Umbilical cord (tissue), 2 donors: ENCODE data around the gene MINK1. TPM values are rescaled to one million over a fixed set of nuclear protein-coding genes. Genes with fewer than 3 reads are reported as not detected.
"Not testable (repeated sequence)": the region's sequence is repeated elsewhere in the genome, so short reads cannot be mapped to it uniquely, and the experiment has no call there.

Source experiments
- DNase-seq: peaks from one replicate; pipeline ENCODE4 v3.0.0-alpha.2; 2015; ENCODE audit warnings: low spot score
- total RNA-seq: library from RNA; depleted of rRNA; stranded (reverse); fragments of >200 nt; gene quantifications from one replicate; pipeline ENCODE4 v1.2.3, GENCODE V29; 2014; ENCODE audit warnings: low replicate concordance; ENCODE audit not compliant: insufficient read depth

The MINK1 gene
- total RNA-seq, 1 donor from 2014 or later: 10.1 TPM

DNA sequence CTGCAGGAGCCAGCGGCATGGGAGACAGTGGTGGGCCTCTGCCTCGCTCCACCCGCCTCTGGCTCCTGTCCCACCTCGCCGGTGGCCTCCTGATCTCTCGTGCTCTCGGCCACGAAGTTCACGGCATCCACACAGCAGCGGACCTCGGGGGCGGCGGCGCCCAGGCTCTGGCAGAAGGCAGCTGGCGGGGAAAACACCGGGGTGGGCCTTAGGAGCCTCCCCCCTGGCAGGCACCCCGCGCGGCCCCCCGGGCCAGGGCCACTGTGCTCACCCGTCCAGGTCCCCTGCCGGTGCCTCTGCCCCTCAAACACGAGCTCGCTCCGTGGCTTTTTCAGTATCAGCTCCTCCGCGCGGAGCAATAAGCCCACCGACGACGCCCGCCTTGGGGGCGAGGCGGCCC, 65.8 kb downstream of the MINK1 start:
- DNase-seq: no peak

DNA sequence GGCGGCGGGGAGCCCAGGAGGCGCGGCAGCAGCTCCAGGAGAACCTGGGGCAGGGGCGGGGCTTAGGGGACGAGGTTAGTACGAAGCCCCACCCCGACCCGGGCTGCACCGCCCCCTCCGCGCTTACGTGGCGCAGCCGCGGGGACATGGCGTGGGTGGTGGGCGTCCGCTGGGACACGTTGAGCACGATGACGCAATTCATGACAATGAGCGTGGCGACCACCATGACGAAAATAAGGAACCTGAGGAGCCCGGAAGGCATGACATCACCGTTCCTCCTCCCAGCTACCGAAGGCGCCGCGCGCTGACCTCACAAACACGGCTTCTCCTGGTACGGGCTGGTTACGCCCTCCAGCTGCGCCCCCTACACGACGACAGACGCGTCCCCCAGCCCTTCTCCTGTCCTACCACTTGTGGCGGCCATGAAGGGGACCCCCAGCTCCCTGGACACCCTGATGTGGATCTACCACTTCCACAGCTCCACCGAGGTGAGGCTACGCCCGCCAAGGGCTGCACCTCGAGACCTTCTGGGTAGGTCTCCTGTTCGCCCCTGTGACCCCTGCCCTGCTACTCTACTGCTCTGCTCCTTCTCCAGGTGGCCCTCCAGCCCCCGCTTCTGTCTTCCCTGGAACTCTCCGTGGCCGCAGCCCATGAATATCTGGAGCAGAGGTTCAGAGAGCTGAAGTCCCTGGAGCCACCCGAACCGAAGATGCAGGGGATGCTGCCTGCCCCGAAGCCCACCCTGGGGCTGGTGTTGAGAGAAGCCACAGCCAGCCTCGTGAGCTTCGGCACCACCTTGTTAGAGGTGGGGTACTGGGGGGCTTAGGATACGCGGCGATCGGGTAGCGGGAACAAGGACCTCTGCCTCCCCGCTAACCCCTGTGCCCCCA, 66.4 kb downstream of the MINK1 start, which contains the start of gene C17orf107:
TSS of gene C17orf107 (plus strand) at position 196 of the 890 bp plus-strand sequence. CDS start at position 423, 227 bp downstream.
- DNase-seq: peak; percentile 81

DNA sequence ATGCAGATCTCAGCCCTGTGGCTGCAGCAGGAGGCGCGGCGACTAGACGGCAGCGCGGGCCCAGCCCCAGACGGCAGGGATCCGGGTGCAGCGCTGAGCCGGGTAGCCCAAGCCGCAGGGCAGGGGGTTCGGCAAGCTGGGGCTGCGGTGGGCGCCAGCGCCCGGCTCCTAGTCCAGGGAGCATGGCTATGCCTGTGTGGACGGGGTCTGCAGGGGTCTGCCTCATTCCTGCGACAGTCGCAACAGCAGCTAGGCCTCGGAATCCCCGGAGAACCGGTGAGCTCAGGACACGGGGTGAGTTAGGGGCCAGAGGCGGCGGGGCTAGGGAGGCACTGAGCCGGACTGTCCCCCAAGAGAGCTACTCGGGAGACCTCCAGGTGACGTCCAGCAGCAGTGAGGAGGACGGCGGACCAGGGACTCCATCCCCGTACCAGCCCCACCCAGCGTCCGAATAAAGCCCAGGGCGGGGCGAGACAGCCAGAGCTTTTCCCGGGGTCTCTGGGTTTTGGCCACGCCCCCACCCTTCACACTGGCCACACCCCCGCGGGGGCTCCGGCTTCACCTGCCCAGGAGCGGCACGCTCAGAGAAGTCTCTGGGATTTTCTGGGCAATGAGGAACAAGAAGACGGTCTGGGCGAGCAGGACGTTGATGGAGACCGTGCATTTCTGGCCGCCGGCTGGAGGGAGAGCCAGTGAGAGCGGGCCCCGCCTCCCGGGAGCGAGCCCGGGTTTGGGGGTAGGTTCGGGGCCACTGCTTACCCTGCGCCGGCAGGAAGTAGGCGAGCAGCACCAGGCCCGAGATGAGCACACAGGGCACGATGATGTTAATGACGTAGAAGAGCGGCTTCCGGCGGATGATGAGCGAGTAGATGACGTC, 67.3 kb downstream of the MINK1 start:
- DNase-seq: no peak

DNA sequence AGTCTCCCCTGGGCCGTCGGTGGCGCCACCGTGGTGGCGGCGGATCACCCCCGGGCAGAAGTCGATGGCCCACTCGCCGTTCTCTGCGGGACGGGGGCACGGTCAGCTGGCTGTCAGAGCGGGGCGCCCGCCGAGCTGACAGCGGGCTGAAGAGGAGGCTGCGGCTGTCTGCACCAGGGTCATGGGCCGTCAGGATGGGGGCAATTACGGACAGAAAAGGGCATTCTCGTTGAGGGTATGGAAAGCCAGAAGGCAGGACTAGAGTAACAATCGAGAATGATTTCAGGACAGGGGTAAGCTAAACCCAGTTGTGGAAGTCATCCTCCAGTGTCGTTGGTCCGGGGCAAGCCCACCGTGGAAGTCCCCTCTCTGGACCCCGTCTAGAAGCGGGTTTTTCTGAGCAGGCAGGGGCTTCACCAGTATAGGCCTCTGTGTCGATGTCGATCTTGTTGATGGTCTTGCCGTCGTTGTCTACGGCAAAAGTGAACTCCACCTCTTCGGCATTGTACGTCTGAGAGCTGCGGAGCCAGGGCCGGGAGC, 68.0 kb downstream of the MINK1 start:
- DNase-seq: no peak

DNA sequence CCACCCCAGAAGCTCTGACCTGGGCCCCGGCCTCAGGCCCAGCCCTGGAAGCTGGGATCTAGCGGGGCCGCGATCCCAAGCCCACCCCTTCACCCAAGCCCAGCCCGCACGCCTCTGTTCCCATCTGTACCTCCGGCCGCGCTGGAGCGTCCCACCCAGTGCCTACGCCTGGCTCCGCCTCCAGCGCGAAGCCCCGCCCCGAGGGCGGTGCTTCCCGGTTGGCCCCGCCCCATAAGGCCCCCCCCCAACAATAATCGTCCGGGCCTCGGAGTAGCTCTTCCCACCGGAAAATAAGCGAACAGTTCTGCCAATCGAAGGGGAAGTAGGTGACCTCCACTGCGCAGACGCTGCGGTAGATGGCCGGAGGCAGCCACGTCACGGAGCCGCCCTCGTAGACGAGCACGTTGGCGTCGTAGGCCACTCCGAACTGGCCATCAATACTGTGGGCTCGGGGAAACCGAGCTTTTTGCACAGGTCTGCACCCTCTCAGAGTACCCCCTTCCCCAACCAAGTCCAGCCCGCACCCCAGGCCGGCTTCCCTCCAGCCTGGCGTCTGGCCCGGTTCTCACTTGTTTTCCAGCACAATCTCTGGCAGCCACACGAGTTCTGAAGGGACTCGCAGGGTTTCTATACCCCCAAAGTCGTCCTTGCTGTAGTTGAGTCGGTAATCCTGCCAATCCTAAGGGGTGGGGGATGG, 68.7 kb downstream of the MINK1 start:
- DNase-seq: no peak

DNA sequence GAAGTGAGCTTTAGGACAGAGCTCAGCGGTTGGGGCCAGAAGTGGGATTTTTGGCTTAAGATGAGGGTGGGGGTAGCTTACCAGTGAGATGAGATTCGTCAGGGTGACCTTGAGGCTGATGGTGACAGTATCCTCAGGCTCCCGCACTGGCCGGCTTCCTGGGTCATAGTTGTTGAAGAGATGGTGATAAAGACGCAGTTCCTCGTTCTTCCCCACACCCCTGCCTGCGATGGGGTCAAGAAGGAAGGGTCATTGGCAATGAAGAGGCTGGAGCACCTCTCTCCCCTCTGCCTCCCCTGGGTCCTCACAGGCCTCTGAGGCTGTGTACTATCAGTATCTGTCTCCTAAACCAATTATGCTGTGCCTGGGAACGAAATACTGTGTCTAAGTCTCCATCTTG, 69.4 kb downstream of the MINK1 start:
- no peak for DNase-seq

DNA sequence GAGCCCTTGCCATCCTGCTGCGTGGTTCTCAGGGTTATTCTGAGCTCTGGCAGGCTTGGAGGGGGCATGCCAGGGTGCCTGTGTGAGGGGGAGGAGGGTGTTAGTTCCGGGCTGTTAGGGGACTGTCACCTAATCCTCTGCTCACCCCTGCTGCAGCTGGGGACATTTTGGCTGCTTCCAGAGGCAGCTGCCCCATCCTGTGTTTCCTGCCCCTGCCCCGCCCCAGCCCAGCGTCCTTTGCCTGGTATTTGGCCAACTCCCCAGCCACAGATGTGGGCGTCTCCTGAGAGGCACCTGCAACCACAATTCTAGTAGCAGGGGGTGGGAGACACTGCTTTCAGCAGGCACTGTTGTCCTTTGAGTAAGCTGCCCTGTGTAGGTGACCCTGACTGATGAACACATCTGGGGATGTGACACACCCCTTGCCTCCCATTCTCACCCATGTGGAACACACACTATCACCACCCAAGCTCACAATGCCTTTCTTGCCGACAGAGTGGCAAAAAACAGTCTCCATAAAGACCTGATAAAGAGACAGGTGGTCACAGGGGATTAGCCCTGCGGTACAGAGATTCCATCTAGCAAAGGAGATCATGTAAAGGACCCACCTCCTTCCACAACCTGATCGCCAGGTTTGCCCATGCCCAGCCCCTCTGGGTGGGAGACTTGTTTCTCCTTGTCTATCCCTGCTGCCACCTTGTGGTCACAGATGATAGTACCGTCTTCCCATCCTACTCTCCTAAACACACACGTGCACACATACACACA, 70.1 kb downstream of the MINK1 start, which contains the start of gene CHRNE:
TSS of gene CHRNE (minus strand) at position 48 of the 768 bp plus-strand sequence. CDS start at position 13, 35 bp downstream.
- peak; percentile 82 for DNase-seq

DNA sequence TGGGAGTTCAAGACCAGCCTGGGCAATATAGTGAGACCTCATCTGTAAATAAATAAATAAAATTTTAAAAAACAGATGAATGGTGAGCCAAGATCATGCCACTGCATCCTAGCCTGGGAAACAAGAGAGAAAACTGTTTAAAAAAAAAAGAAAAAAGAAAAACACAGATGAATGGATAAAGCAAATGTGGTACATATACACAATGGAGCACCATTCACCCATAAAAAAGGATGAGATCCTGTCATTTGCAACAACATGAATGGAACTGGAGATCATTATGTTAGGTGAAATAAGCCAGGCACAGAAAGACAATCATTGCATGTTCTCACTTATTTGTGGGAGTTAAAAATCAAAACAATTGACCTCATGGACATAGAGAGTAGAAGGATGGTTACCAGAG, 73.5 kb downstream of the MINK1 start:
- DNase-seq: not testable (repeated sequence)

DNA sequence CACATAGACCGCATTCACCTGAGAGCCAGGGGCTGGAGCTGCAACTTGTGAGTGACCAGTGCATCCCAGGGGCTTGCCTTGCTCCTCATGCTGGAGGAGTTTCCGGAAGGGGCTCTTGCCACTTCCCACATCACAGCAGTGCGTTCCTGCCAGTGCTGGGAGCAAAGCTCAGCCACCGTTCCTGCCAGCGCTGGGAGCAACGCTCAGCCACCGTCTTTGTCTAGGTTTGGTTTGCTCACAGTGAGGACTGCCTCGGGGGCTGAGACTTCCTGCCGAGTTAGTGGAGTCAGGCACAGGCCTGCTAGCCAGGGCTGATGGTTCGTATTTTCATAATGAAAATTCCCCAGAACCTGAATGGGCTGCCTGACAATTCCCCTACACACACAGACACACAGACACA, 75.2 kb downstream of the MINK1 start:
- peak; percentile 37 for DNase-seq

DNA sequence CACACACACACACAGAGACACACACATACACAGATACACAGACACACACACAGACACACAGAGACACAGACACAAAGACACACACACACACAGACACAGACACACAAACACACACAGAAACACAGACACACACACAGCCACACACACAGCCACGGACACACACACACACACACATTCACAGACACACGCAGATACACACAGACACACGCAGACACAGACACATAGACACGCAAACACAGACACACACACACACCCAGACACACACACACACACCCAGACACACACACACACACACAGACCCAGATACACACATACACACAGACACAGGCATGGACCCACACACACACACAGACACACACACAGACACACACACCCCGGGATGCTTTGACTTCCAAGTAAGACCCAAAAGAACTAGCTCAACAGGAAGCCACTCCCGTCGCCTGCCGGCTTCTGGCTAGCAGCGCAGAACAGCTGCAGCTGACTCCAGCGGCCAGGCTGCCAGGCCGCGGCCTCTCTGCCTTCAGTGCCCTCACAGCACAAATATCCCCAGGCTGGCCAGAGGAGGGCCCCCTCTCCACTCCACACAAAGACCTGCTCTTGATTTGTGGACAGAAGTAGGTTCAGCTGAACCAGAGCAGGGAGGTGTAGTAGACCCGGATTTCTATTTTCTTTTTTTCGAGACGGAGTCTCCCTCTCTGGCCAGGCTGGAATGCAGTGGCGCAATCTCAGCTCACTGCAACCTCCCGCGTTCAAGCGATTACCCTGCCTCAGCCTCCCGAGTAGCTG, 75.8 kb downstream of the MINK1 start:
- peak; percentile 87 for DNase-seq

DNA sequence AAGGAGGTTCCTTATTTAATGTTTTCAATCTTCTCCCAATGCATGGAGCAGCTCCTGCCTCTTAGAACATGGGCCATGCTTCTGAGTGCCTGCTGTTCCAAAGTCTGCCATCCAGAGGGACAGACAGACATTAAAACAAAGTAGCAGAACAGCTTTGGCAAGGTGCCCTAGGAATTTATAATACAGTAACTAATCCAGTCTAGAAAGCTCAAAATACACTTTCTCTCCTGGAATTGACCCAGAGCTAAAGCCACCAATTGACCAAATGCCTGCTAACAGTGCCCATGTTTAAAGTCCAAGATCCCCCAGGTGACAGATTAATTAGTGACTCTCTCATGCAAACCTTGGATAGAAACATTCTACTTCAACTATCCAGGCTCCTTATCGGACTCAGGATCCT, 80.9 kb downstream of the MINK1 start:
- DNase-seq: no peak

DNA sequence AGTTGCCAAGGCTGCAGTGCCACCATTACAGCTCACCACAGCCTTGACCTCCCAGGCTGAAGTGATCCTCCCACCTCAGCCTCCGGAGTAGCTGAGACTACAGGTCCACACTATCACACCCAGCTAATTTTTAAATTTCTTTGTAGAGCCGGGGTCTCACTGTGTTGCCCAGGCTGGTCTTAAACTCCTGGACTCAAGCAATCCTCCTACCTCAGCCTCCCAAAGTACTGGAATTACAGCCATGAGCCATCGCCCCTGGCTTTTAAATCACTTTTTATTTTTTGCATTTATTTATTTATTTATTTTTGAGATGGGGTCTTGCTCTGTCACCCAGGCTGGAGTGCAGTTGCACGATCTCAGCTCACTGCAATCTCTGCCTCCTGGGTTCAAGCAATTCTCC, 81.4 kb downstream of the MINK1 start:
- DNase-seq: not testable (repeated sequence)

DNA sequence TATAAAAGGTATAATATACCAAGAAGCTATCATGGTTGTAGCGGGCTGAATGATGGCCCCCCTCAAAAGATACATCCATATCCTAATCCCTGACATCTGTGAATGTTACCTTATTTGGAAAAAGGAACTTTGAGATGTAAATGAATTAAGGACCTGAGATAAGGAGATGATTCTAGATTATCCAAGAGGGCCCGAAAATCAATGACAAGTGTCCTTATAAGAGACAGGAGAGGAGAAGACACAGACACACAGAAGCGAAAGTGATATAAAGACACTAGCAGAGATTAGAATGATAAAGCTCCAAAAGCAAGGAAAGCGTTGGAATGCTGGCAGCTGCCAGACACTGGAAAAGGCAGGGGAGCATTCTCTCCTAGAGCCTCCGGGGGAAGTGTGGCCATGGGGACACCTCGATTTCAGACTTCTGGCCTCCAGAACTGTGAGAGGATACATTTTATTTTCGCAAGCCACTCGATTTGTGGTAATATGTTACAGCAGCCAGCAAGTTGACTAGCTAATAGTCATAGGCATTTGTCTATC, 86.4 kb downstream of the MINK1 start:
- DNase-seq: no peak

DNA sequence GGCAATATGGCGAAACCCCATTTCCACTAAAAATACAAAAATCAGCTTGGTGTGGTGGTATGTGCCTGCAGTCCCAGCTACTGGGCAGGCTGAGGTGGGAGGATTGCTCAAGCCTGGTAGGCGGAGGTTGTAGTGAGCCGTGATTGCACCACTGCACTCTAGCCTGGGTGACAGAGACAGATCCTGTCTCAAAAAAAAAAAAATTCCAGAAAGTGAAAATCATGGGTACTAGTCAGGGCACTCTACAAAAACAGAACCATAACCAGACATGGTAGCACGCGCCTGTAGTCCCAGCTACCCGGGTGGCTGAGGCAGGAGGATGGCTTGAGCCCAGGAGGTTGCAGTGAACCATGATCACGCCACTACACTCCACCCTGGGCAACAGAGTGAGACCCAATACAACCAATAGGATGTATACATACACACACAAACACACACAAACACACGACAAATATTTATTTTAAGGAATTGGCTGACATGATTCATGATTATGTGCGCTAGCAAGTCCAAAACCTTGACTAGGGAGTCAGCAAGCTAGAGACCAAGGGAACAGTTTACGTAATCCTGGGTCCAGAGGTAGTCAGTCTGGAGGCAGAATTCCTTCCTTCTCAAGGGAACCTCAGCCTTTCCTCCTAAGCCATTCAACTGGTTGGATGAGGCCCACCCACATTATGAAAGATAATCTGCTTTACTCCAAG, 87.4 kb downstream of the MINK1 start:
- no peak for DNase-seq

DNA sequence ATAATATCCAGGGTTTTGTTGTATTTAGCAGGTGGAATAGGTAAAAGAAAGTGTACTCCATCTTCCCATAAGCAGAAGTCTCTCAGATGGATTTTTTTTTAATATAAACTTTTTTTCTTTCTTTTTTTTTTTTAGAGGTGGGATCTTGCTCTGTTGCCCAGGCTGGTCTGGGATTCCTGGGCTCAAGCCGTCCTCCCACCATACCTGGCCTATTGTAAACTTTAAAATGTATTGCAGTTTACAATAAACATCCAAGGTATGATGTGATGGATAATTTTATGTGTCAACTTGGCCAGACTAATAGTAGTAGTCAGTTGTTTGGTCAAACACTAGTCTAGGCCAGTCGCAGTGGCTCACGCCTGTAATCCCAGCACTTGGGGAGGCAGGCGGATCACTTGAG, 88.2 kb downstream of the MINK1 start:
- DNase-seq: no peak

DNA sequence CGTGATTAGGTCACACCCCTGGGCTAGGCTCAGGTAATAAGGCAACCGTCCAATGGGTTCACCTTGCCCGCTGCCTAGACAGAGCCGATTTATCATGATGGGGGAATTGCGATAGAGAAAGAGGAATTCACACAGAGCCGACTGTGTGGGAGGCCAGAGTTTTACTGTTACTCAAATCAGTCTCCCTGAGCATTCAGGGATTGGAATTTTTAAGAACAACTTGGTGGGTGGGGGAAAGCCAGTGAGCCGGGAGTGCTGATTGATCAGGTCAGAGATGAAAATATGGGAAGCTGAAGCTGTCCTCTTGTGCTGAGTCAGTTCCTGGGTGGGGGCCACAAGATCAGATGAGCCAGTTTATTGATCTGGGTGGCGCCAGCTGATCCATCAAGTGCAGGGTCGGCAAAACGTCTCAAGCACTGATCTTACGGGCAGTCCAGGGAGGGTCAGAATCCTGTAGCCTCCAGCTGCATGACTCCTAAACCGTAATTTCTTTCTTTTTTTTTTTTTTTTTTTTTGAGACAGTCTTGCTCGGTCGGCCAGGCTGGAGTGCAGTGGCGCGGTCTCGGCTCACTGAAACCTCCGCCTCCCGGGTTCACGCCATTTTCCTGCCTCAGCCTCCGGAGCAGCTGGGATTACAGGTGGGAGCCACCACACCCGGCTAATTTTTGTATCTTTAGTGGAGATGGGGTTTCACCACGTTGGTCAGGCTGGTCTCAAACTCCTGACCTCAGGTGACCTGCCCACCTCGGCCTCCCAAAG, 93.6 kb downstream of the MINK1 start:
- DNase-seq: not testable (repeated sequence)

DNA sequence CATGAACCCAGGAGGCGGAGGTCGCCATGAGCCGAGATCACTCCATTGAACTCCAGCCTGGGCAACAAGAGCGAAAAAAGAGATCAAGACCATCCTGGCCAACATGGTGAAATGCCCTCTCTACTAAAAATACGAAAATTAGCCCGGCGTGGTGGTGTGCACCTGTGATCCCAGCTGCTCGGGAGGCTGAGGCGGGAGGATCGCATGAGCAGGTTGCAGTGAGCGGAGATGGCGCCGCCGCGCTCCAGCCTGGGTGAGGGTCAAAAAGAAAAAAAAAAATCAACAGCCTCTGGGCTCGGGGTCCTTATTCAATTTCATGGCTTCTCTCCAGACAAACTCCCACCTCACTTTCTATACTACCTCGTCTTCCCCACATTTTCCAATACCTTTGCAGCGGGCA, 95.7 kb downstream of the MINK1 start:
- DNase-seq: no peak

DNA sequence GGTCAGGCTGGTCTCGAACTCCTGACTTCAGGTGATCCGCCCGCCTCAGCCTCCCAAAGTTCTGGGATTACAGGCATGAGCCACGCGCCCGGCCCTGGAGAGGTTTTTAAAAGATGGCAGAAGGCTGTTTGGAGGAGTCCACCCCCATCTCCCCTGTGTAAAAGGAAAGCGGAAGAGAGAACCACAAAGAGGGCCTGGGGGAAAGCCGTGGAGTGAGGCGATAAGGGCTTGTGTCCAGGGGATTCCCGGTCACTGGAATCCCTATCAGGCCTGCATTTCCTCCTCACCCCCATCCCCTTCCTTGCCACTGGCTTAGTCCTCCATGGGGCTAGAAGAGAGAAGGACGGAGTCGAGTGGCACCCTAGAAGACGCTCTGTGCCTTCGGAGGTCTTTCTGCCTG, 98.8 kb downstream of the MINK1 start, which contains the start of gene GP1BA:
TSS of gene GP1BA (plus strand) at position 315 of the 400 bp plus-strand sequence. CDS start 328 bp downstream, outside the sequence.
- no peak for DNase-seq
